Loucy (cell line): ENCODE results near the gene CAPN14.

Experiments
- H2AFZ ChIP-seq: fragments of 200-600 bp; sonication (generic); 2 replicates; pipeline ENCODE4 v1.6.0; 2016; ENCODE audit warnings: antibody characterized with exemption, mild to moderate bottlenecking, low read length, moderate library complexity
- H3F3A ChIP-seq: fragments of 200-600 bp; 2 replicates; pipeline ENCODE4 v1.6.0; 2016; ENCODE audit warnings: antibody characterized with exemption, low read depth, mild to moderate bottlenecking
- H3K27me3 ChIP-seq: fragments of 200-600 bp; sonication (generic); 2 replicates; pipeline ENCODE4 v1.6.1; 2014; ENCODE audit warnings: low read length, mild to moderate bottlenecking; ENCODE audit not compliant: insufficient read depth, poor library complexity, severe bottlenecking
- H3K36me3 ChIP-seq: fragments of 200-600 bp; sonication (generic); 2 replicates; pipeline ENCODE4 v1.6.1; 2016; ENCODE audit warnings: low read length; ENCODE audit not compliant: insufficient read depth
- H3K4me1 ChIP-seq: fragments of 200-600 bp; sonication (generic); 2 replicates; pipeline ENCODE4 v1.5.1; 2014; ENCODE audit warnings: low read length, mild to moderate bottlenecking; ENCODE audit not compliant: insufficient read depth, poor library complexity, severe bottlenecking
- H3K4me2 ChIP-seq: fragments of 200-600 bp; sonication (generic); 2 replicates; pipeline ENCODE4 v1.6.0; 2014; ENCODE audit warnings: antibody characterized with exemption, low read length, low read depth, mild to moderate bottlenecking; ENCODE audit not compliant: poor library complexity, severe bottlenecking
- H3K4me3 ChIP-seq: fragments of 200-600 bp; sonication (generic); 2 replicates; pipeline ENCODE4 v1.5.1; 2014; ENCODE audit warnings: low read length, mild to moderate bottlenecking, mixed read lengths; ENCODE audit not compliant: poor library complexity, severe bottlenecking
- H3K79me2 ChIP-seq: fragments of 200-600 bp; sonication (generic); 2 replicates; pipeline ENCODE4 v1.6.1; 2014; ENCODE audit warnings: low read length; ENCODE audit not compliant: insufficient read depth
- H3K9ac ChIP-seq: fragments of 200-600 bp; sonication (generic); 2 replicates; pipeline ENCODE4 v1.6.0; 2014; ENCODE audit warnings: mild to moderate bottlenecking, low read depth, low read length, moderate library complexity; ENCODE audit not compliant: poor library complexity, severe bottlenecking
- H3K9me2 ChIP-seq: fragments of 200-600 bp; sonication (generic); replicated peaks from 2 replicates; pipeline ENCODE4 v1.6.1; 2016; ENCODE audit warnings: low read depth, low read length, mixed read lengths
- H3K9me3 ChIP-seq: fragments of 200-600 bp; sonication (generic); 2 replicates; pipeline ENCODE4 v1.6.1; 2014; ENCODE audit warnings: mild to moderate bottlenecking, antibody characterized with exemption, low read length, low read depth; ENCODE audit not compliant: insufficient read depth
- H4K20me1 ChIP-seq: fragments of 200-600 bp; sonication (generic); 2 replicates; pipeline ENCODE4 v1.6.0; 2014; ENCODE audit warnings: antibody characterized with exemption, low read length, mild to moderate bottlenecking; ENCODE audit not compliant: insufficient read depth, poor library complexity, severe bottlenecking
- EZH2phosphoT487 ChIP-seq: fragments of 200-600 bp; IDR thresholded peaks from 2 replicates; pipeline ENCODE4 v1.6.1; 2018; ENCODE audit warnings: antibody characterized with exemption, mild to moderate bottlenecking, moderate library complexity, borderline replicate concordance
- TF ChIP-seq, protein P1 (sequence below): fragments of 200-600 bp; sonication (generic); conservative IDR thresholded peaks from 2 replicates; pipeline ENCODE4 v1.5.1; 2014; ENCODE audit warnings: mild to moderate bottlenecking, antibody characterized with exemption, low read length

Gene CAPN14

DNA sequence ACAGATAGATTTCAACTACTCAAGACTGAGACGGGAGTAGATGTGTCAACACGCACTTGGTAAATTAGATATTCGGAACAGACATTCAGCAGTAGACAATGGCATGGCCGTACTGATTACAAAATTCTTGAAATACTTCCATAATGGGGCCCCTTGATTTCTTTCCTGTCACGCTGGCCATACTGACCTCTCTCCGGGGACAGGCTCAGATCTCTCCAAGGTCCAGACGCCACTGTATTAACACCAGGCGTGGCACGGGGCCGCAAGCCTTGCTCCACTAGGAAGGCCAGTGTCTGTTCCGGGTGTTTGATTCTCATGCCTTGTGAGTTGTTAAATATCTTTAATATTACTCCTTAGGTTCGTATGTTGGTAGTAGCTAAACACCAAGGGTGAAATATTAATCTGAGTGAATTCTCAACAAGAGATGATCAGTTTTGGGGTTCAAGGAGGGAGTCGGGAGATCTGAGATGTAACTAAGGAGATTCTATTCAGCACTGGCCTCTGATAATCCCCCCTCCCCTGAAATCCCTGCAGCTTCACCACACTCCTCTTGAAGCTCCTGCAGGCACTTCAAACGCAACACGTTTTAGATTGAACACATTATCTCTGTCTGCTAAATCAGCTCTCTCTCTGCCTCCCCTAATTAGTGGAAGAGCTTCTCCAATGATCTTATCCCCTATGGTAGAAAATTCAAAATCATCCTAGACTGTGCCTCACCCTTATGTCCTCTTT, 14.4 kb upstream of the CAPN14 start:
- no peak overlapping the region for H3K4me3 ChIP-seq
- H3K4me1 ChIP-seq: peaks cover 7% of the 10 kb centered on the region
- no peak overlapping the region for H3K4me2 ChIP-seq
- no peaks in the 10 kb centered on the region for H3K27me3 ChIP-seq
- H3K9ac ChIP-seq: no peak overlapping the region
- H3K9me2 ChIP-seq: no peaks in the 10 kb centered on the region
- no peaks in the 10 kb centered on the region for H3K79me2 ChIP-seq
- H3F3A ChIP-seq: no peaks in the 10 kb centered on the region
- no peaks in the 10 kb centered on the region for H4K20me1 ChIP-seq
- H2AFZ ChIP-seq: no peak overlapping the region
- TF ChIP-seq, protein P1, sequence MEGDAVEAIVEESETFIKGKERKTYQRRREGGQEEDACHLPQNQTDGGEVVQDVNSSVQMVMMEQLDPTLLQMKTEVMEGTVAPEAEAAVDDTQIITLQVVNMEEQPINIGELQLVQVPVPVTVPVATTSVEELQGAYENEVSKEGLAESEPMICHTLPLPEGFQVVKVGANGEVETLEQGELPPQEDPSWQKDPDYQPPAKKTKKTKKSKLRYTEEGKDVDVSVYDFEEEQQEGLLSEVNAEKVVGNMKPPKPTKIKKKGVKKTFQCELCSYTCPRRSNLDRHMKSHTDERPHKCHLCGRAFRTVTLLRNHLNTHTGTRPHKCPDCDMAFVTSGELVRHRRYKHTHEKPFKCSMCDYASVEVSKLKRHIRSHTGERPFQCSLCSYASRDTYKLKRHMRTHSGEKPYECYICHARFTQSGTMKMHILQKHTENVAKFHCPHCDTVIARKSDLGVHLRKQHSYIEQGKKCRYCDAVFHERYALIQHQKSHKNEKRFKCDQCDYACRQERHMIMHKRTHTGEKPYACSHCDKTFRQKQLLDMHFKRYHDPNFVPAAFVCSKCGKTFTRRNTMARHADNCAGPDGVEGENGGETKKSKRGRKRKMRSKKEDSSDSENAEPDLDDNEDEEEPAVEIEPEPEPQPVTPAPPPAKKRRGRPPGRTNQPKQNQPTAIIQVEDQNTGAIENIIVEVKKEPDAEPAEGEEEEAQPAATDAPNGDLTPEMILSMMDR: no peak
- TF ChIP-seq EZH2phosphoT487: no peak
- no peaks in the 10 kb centered on the region for H3K9me3 ChIP-seq
- no peaks in the 10 kb centered on the region for H3K36me3 ChIP-seq

DNA sequence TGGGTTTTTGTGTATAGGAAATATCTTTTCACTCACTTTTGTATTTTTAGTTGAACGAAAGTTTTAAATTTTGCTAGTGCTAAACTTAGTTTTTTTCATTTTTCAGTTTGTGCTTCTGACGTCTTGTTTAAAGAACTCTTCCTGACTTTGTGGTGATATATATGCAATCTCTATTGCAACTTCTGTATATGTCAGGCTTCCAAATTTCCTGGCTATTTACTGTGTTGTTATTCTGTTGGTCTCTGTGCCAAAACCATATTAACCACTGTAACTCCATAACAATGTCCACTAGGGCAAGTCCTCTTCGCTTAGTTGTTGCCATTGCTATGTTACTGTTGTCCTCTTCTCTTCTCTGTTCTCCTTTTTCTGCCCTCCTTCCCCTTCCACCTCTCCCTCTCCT, 13.4 kb upstream of the CAPN14 start:
- no peak overlapping the region for H3K4me2 ChIP-seq
- H3K79me2 ChIP-seq: no peaks in the 10 kb centered on the region
- no peaks in the 10 kb centered on the region for H3F3A ChIP-seq
- H3K36me3 ChIP-seq: no peaks in the 10 kb centered on the region
- H3K9ac ChIP-seq: no peak overlapping the region
- H3K4me1 ChIP-seq: peaks cover 7% of the 10 kb centered on the region
- no peak for TF ChIP-seq EZH2phosphoT487
- TF ChIP-seq, protein P1: no peak
- H3K4me3 ChIP-seq: no peak overlapping the region
- H3K9me2 ChIP-seq: no peaks in the 10 kb centered on the region
- H4K20me1 ChIP-seq: no peaks in the 10 kb centered on the region
- H2AFZ ChIP-seq: no peak overlapping the region
- H3K27me3 ChIP-seq: no peaks in the 10 kb centered on the region
- H3K9me3 ChIP-seq: no peaks in the 10 kb centered on the region

DNA sequence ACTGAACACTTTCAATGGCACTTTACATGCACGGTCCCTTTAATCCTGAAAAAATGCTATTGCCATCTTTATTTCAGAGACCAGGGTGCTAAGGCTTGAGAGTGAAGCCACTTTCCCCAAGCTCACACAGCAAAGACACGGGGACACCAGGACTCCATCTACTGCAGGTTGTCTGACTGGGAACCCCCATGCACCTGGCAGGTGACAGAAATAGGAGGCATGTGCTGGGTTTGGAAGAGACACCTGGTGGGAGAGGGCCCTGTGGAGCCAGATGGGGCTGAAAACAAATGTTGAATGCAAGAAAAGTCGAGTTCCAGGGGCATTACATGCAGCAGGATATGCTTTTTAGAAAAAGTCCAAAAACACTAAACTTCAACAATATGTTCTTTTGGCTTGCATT, 11.4 kb upstream of the CAPN14 start:
- H3K4me3 ChIP-seq: no peak overlapping the region
- H3K36me3 ChIP-seq: no peaks in the 10 kb centered on the region
- H4K20me1 ChIP-seq: no peaks in the 10 kb centered on the region
- H3K4me2 ChIP-seq: no peak overlapping the region
- H2AFZ ChIP-seq: no peak overlapping the region
- H3K9me2 ChIP-seq: no peaks in the 10 kb centered on the region
- H3K79me2 ChIP-seq: no peaks in the 10 kb centered on the region
- H3F3A ChIP-seq: no peaks in the 10 kb centered on the region
- no peak overlapping the region for H3K9ac ChIP-seq
- no peaks in the 10 kb centered on the region for H3K9me3 ChIP-seq
- H3K4me1 ChIP-seq: peaks cover 7% of the 10 kb centered on the region
- TF ChIP-seq, protein P1: no peak
- TF ChIP-seq EZH2phosphoT487: no peak
- H3K27me3 ChIP-seq: no peaks in the 10 kb centered on the region
